ENCODE data around the gene ALK.

ALK gene

GRCh38 chr2:29598978-29599377, 322.4 kb downstream of the ALK start:
- H3K27me3 Mint-ChIP-seq (ENCODE audit: low read depth), result no peaks in the 10 kb centered on the region
- no peak overlapping the region for H3K4me3 Mint-ChIP-seq
- no peaks in the 10 kb centered on the region for H3K36me3 Mint-ChIP-seq (ENCODE audit: low read depth)
- H3K27ac Mint-ChIP-seq, result no peak overlapping the region
- no peaks in the 10 kb centered on the region for H3K9me3 Mint-ChIP-seq
- no peaks in the 10 kb centered on the region for H3K4me1 Mint-ChIP-seq (ENCODE audit: low read depth)

- H3K4me3 Mint-ChIP-seq, result no peak overlapping the region
- no peaks in the 10 kb centered on the region for H3K27me3 Mint-ChIP-seq (ENCODE audit: low read depth)
- no peak overlapping the region for H3K27ac Mint-ChIP-seq
- H3K36me3 Mint-ChIP-seq (ENCODE audit: low read depth), result no peaks in the 10 kb centered on the region
- H3K9me3 Mint-ChIP-seq, result no peaks in the 10 kb centered on the region
- no peaks in the 10 kb centered on the region for H3K4me1 Mint-ChIP-seq (ENCODE audit: low read depth)
Measured at GRCh38 chr2:29597035-29597434, 324.4 kb downstream of the ALK start.

DNA sequence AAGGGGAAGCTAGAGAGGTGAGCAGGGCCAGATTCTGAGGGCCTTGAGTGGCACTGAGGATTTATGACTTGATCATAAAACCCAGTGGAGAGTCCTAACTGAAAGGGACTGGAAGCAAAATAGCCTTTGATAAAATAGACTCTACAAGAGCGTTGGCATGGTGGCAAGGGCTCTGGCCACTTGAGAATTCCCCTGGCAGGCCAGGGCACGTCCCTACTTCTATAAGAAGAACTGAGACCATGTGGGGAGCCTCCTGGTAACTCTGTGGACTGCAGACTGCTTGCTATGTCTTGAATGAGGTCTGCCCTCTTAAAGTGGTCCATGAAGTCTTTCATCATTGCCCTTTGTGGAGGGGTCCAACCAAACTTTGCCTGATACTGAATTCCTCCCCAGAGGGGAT, 324.8 kb downstream of the ALK start:
- Mint-ChIP-seq H3K4me3 (no peak overlapping the region), H3K27ac (no peak overlapping the region), H3K27me3 (ENCODE audit: low read depth) (no peaks in the 10 kb centered on the region), H3K9me3 (no peaks in the 10 kb centered on the region), H3K4me1 (ENCODE audit: low read depth) (no peaks in the 10 kb centered on the region), H3K36me3 (ENCODE audit: low read depth) (no peaks in the 10 kb centered on the region)

DNA sequence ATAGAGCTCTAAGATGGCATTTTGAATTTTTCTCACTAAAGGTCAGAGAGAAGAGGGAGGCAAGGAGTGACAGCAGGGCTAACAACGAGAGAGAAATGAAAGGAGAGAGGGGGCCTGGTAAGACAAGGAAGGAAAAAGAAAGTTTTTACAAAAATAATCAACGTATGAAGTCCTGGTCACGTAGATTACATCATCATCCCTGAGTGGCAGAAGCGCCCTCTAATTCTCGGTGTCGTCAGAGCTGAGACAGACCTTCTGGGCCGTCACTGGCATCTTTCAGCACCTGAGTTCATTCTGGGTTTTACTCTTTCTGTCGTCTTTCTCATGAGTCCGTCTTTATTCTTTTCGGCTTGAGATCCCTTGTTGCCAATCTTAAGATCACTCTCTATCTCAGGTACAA, 329.8 kb downstream of the ALK start:
- H3K27ac Mint-ChIP-seq, result no peak overlapping the region
- H3K36me3 Mint-ChIP-seq (ENCODE audit: low read depth), result no peaks in the 10 kb centered on the region
- no peaks in the 10 kb centered on the region for H3K4me1 Mint-ChIP-seq (ENCODE audit: low read depth)
- H3K27me3 Mint-ChIP-seq (ENCODE audit: low read depth), result no peaks in the 10 kb centered on the region
- no peaks in the 10 kb centered on the region for H3K9me3 Mint-ChIP-seq
- H3K4me3 Mint-ChIP-seq, result no peak overlapping the region

- no peaks in the 10 kb centered on the region for H3K9me3 Mint-ChIP-seq
- no peaks in the 10 kb centered on the region for H3K4me1 Mint-ChIP-seq (ENCODE audit: low read depth)
- H3K27me3 Mint-ChIP-seq (ENCODE audit: low read depth), result no peaks in the 10 kb centered on the region
- H3K27ac Mint-ChIP-seq, result no peak overlapping the region
- no peak overlapping the region for H3K4me3 Mint-ChIP-seq
- no peaks in the 10 kb centered on the region for H3K36me3 Mint-ChIP-seq (ENCODE audit: low read depth)
Measured at GRCh38 chr2:29590211-29590610, 331.2 kb downstream of the ALK start.

DNA sequence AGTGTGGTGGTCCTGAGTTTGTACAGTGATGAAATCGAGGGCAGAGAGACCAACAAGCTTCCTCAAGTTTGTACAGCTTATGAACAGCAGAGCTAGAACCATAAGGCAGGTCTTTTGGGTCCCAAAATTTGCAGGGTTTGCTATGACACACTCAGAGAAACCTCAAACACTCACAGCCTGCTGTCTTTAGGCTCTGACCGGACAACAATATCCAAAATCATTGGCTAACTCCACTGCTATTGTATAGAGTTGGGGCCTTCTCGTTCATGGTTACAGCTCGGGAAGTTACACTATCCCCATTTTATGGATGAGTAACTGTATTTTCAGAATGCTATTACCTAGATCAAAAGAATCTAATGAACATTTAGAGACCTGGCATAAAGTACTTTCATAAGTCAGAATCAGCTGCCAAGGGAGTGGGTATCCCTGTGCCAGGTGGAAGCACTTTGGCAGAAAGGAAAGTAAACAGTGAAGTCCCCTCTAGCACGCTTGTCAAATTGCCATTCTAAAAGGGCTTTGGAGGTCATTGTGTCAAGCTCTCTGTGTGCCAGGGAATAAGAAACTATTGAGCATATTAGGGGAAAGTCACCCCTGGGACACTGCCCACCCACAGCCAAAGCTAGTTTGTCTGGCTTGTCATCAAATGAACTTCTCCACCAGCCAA, 331.8 kb downstream of the ALK start:
- Mint-ChIP-seq H3K27ac (no peak overlapping the region), H3K27me3 (ENCODE audit: low read depth) (no peaks in the 10 kb centered on the region), H3K4me3 (no peak overlapping the region), H3K9me3 (no peaks in the 10 kb centered on the region), H3K4me1 (ENCODE audit: low read depth) (no peaks in the 10 kb centered on the region), H3K36me3 (ENCODE audit: low read depth) (no peaks in the 10 kb centered on the region)

- H3K4me1 Mint-ChIP-seq (ENCODE audit: low read depth), result no peaks in the 10 kb centered on the region
- H3K27me3 Mint-ChIP-seq (ENCODE audit: low read depth), result peaks cover under 1% of the 10 kb centered on the region
- H3K27ac Mint-ChIP-seq, result no peak overlapping the region
- no peaks in the 10 kb centered on the region for H3K36me3 Mint-ChIP-seq (ENCODE audit: low read depth)
- no peaks in the 10 kb centered on the region for H3K9me3 Mint-ChIP-seq
- no peak overlapping the region for H3K4me3 Mint-ChIP-seq
Measured at GRCh38 chr2:29587402-29588190, 333.8 kb downstream of the ALK start.

- H3K9me3 Mint-ChIP-seq, result no peaks in the 10 kb centered on the region
- H3K27me3 Mint-ChIP-seq (ENCODE audit: low read depth), result peaks cover 3% of the 10 kb centered on the region
- no peak overlapping the region for H3K4me3 Mint-ChIP-seq
- H3K36me3 Mint-ChIP-seq (ENCODE audit: low read depth), result no peaks in the 10 kb centered on the region
- H3K27ac Mint-ChIP-seq, result no peak overlapping the region
- H3K4me1 Mint-ChIP-seq (ENCODE audit: low read depth), result no peaks in the 10 kb centered on the region
Measured at GRCh38 chr2:29586919-29587318, 334.5 kb downstream of the ALK start.

GRCh38 chr2:29583548-29584156, 337.7 kb downstream of the ALK start:
- no peaks in the 10 kb centered on the region for H3K36me3 Mint-ChIP-seq (ENCODE audit: low read depth)
- no peaks in the 10 kb centered on the region for H3K4me1 Mint-ChIP-seq (ENCODE audit: low read depth)
- no peaks in the 10 kb centered on the region for H3K9me3 Mint-ChIP-seq
- H3K4me3 Mint-ChIP-seq, result no peak overlapping the region
- H3K27ac Mint-ChIP-seq, result no peak overlapping the region
- peaks cover 3% of the 10 kb centered on the region for H3K27me3 Mint-ChIP-seq (ENCODE audit: low read depth)

GRCh38 chr2:29583104-29583503, 338.3 kb downstream of the ALK start:
- Mint-ChIP-seq H3K9me3 (no peaks in the 10 kb centered on the region), H3K36me3 (ENCODE audit: low read depth) (no peaks in the 10 kb centered on the region), H3K27ac (no peak overlapping the region), H3K27me3 (ENCODE audit: low read depth) (peaks cover 3% of the 10 kb centered on the region), H3K4me1 (ENCODE audit: low read depth) (no peaks in the 10 kb centered on the region), H3K4me3 (no peak overlapping the region)

DNA sequence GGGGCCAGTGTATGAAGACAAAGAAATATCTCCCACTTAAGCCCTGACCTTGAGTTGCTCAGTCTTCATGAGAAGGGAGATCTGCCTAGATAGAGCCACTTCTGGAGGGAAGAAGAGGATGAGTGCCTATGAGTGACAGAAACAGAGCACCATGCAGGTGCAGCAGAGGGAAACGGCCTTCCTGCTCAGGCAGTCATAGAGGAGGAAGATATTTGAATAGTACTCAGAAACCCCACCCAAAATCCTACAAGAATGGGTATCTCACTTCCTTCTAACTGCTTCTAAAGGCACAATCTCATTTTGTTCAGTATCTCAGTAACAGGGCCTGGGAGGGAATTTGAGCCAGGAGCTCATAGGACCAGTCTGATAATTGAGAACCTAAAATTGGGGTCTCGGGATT, 339.3 kb downstream of the ALK start:
- peaks cover 3% of the 10 kb centered on the region for H3K27me3 Mint-ChIP-seq (ENCODE audit: low read depth)
- no peak overlapping the region for H3K27ac Mint-ChIP-seq
- no peaks in the 10 kb centered on the region for H3K36me3 Mint-ChIP-seq (ENCODE audit: low read depth)

DNA sequence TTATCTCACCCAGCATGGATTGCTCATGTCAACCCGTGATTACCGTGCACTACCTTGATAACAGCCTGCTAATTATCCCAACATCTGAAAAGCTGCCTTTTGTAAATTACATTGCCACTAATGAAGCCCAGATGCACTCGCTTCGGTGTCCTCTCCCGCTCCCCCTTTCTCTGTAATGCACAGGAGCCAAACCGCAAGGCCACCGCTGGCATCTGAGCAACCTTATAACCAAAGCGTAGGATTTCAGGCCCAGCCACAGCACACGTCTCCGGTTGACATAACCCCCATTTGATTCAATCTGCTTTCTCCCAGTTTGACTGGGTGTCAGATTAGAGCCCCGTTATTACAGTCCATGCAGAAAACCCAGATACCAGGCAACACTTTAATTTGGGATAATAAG, 341.2 kb downstream of the ALK start:
- Mint-ChIP-seq H3K27ac (no peak overlapping the region), H3K4me1 (ENCODE audit: low read depth) (no peaks in the 10 kb centered on the region), H3K27me3 (ENCODE audit: low read depth) (peaks cover 3% of the 10 kb centered on the region), H3K9me3 (no peaks in the 10 kb centered on the region), H3K4me3 (no peak overlapping the region), H3K36me3 (ENCODE audit: low read depth) (no peaks in the 10 kb centered on the region)

More for the DNA sequence above, 339.3 kb downstream of the ALK start:
- Mint-ChIP-seq H3K4me1 (ENCODE audit: low read depth) (no peaks in the 10 kb centered on the region), H3K4me3 (no peak overlapping the region), H3K9me3 (no peaks in the 10 kb centered on the region)

GRCh38 chr2:29579495-29580169, 341.8 kb downstream of the ALK start:
- Mint-ChIP-seq H3K9me3 (no peaks in the 10 kb centered on the region), H3K36me3 (ENCODE audit: low read depth) (no peaks in the 10 kb centered on the region), H3K27me3 (ENCODE audit: low read depth) (peaks cover 3% of the 10 kb centered on the region), H3K27ac (no peak overlapping the region), H3K4me3 (no peak overlapping the region), H3K4me1 (ENCODE audit: low read depth) (no peaks in the 10 kb centered on the region)

DNA sequence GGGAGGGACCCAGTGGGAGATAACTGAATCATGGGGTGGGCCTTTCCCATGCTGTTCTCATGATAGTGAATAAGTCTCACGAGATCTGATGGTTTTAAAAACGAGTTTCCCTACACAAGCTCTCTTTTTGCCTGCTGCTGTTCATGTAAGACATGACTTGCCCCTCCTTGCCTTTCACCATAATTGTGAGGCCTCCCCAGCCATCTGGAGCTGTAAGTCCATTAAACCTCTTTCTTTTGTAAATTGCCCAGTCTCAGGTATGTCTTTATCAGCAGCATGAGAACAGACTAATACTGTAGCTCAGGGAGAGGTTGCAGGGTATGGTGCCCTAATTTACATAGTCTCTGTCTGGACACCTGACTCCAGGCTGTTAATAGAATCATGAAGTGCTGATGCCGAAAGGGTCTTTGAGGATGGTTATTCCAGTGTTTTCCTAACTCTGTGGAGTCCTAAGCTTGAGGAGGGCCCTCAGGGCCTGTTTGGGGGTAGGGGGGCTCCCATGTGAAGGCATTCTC, 343.2 kb downstream of the ALK start:
- Mint-ChIP-seq H3K27me3 (ENCODE audit: low read depth) (peaks cover 3% of the 10 kb centered on the region), H3K9me3 (no peaks in the 10 kb centered on the region), H3K4me1 (ENCODE audit: low read depth) (no peaks in the 10 kb centered on the region), H3K27ac (no peak overlapping the region), H3K4me3 (no peak overlapping the region), H3K36me3 (ENCODE audit: low read depth) (no peaks in the 10 kb centered on the region)
